Endodermal cell (in vitro differentiated cells): ENCODE measurements around the gene GAN. TPM values are rescaled to one million over a fixed set of nuclear protein-coding genes. Genes with fewer than 3 reads are reported as not detected.

Source experiments
- DNase-seq: peaks from one replicate; pipeline ENCODE4 v3.0.0-alpha.2; 2017
- H3K27ac ChIP-seq: 2 replicates; pipeline ENCODE4 v1.5.1; 2013; ENCODE audit warnings: mild to moderate bottlenecking, low read depth, low read length, moderate library complexity
- H3K27me3 ChIP-seq: 2 replicates; pipeline ENCODE4 v1.6.1; 2013; ENCODE audit warnings: mild to moderate bottlenecking, low read length, moderate library complexity; ENCODE audit not compliant: insufficient read depth, control insufficient read depth, poor library complexity, severe bottlenecking
- H3K36me3 ChIP-seq: 2 replicates; pipeline ENCODE4 v1.7.0; 2013; ENCODE audit warnings: mild to moderate bottlenecking, low read length, moderate library complexity; ENCODE audit not compliant: control insufficient read depth, insufficient read depth
- H3K4me1 ChIP-seq: one replicate; pipeline ENCODE4 v1.7.0; 2013; ENCODE audit warnings: low read length; ENCODE audit not compliant: control insufficient read depth, insufficient read depth
- H3K4me3 ChIP-seq: 2 replicates; pipeline ENCODE4 v1.5.1; 2013; ENCODE audit warnings: mild to moderate bottlenecking, low read length, moderate library complexity
- H3K9ac ChIP-seq: 2 replicates; pipeline ENCODE4 v1.6.1; 2013; ENCODE audit warnings: mild to moderate bottlenecking, low read length, moderate library complexity; ENCODE audit not compliant: poor library complexity, severe bottlenecking; ENCODE audit errors: extremely low read depth
- H3K9me3 ChIP-seq: 2 replicates; pipeline ENCODE4 v1.6.1; 2013; ENCODE audit warnings: mild to moderate bottlenecking, low read length, moderate library complexity; ENCODE audit not compliant: control insufficient read depth
- H3K27ac Mint-ChIP-seq: 2 replicates; pipeline ENCODE4 v1.8.0; 2020; ENCODE audit warnings: mixed read lengths
- H3K27me3 Mint-ChIP-seq: 2 replicates; pipeline ENCODE4 v1.8.0; 2021; ENCODE audit warnings: mild to moderate bottlenecking, mixed read lengths; ENCODE audit not compliant: insufficient read depth
- H3K36me3 Mint-ChIP-seq: 2 replicates; pipeline ENCODE4 v1.8.0; 2020; ENCODE audit warnings: low read depth, mixed read lengths
- H3K4me1 Mint-ChIP-seq: 2 replicates; pipeline ENCODE4 v1.8.0; 2020; ENCODE audit warnings: mixed read lengths
- H3K4me3 Mint-ChIP-seq: 2 replicates; pipeline ENCODE4 v1.8.0; 2020; ENCODE audit warnings: mild to moderate bottlenecking, moderate library complexity, mixed read lengths
- H3K9me3 Mint-ChIP-seq: 2 replicates; pipeline ENCODE4 v1.8.0; 2020; ENCODE audit warnings: mild to moderate bottlenecking, mixed read lengths
- CTCF ChIP-seq: fragments of 200-600 bp; sonication (generic); conservative IDR thresholded peaks from 2 replicates; pipeline ENCODE4 v1.5.0; 2021; ENCODE audit warnings: antibody characterized with exemption, mild to moderate bottlenecking
- WGBS, 2 experiments: methylation state at CpG; one replicate each; pipeline versions ENCODE4 v1.1.5 to v1.1.7; 2013; ENCODE audit warnings: missing lambda C conversion rate in 2 of 2, mixed read lengths in 1 of 2; ENCODE audit not compliant: insufficient coverage in 1 of 2, insufficient read length in 1 of 2; 5-methylcytosine and 5-hydroxymethylcytosine counted together
- total RNA-seq, 2 donors: library from RNA; stranded (reverse); fragmentation: NEBNext Ultra II Directional in 1 of 2; extraction: Animal tissue kit (Norgen Biotek cat#: 25700) in 1 of 2; gene quantifications; 2 replicates in 1 of 2; 3 replicates in 1 of 2; pipeline ENCODE4 v1.2.1, GENCODE V29; 2021

The GAN gene
- total RNA-seq, 2 donors from 2014 or later: 23.4 to 28.9 TPM

GRCh38 chr16:81321536-81321935 lies 6.8 kb downstream of the GAN start:
- Histone ChIP-seq H3K4me3 (no peak overlapping the region), H3K4me1 (peaks cover 4% of the 10 kb centered on the region), H3K36me3 (no peaks in the 10 kb centered on the region), H3K9me3 (no peaks in the 10 kb centered on the region), H3K9ac (no peak overlapping the region), H3K27ac (no peak overlapping the region), H3K27me3 (no peaks in the 10 kb centered on the region)
- Mint-ChIP-seq H3K27me3 (no peaks in the 10 kb centered on the region), H3K4me3 (no peak overlapping the region), H3K4me1 (peaks cover 17% of the 10 kb centered on the region), H3K36me3 (peaks cover 9% of the 10 kb centered on the region), H3K27ac (no peak overlapping the region), H3K9me3 (no peaks in the 10 kb centered on the region)
- no peak for DNase-seq
- no peak for TF ChIP-seq CTCF
- WGBS, 2 experiments: 92% methylated on average over 5 of the region's 5 CpGs; no CpG with 5 or more reads in 1 of the 2 experiments

GRCh38 chr16:81324808-81325207 lies 10.0 kb downstream of the GAN start:
- Mint-ChIP-seq H3K27me3 (no peaks in the 10 kb centered on the region), H3K36me3 (peaks cover 12% of the 10 kb centered on the region), H3K4me1 (peaks cover 14% of the 10 kb centered on the region), H3K4me3 (no peak overlapping the region), H3K27ac (no peak overlapping the region), H3K9me3 (no peaks in the 10 kb centered on the region)
- H3K27me3 ChIP-seq: no peaks in the 10 kb centered on the region
- TF ChIP-seq CTCF: no peak
- no peaks in the 10 kb centered on the region for H3K36me3 ChIP-seq
- WGBS, 2 experiments: 95 to 98% methylated on average over 5 to 6 of the region's 6 CpGs
- H3K9me3 ChIP-seq: no peaks in the 10 kb centered on the region
- H3K27ac ChIP-seq: no peak overlapping the region
- no peak overlapping the region for H3K4me3 ChIP-seq
- H3K4me1 ChIP-seq: peaks cover 4% of the 10 kb centered on the region
- DNase-seq: no peak
- no peak overlapping the region for H3K9ac ChIP-seq

- no peaks in the 10 kb centered on the region for H3K27me3 Mint-ChIP-seq
- Histone ChIP-seq H3K36me3 (no peaks in the 10 kb centered on the region), H3K27ac (no peak overlapping the region), H3K4me3 (no peak overlapping the region), H3K4me1 (peaks cover 4% of the 10 kb centered on the region), H3K27me3 (no peaks in the 10 kb centered on the region), H3K9me3 (no peaks in the 10 kb centered on the region), H3K9ac (no peak overlapping the region)
- H3K4me1 Mint-ChIP-seq: peaks cover 14% of the 10 kb centered on the region
- DNase-seq: no peak
- WGBS, 2 experiments: 89% methylated on average over 5 of the region's 5 CpGs
- H3K36me3 Mint-ChIP-seq: peaks cover 14% of the 10 kb centered on the region
- no peak overlapping the region for H3K4me3 Mint-ChIP-seq
- H3K27ac Mint-ChIP-seq: no peak overlapping the region
- no peaks in the 10 kb centered on the region for H3K9me3 Mint-ChIP-seq
- no peak for TF ChIP-seq CTCF
Measured at GRCh38 chr16:81327011-81327410, 12.2 kb downstream of the GAN start.
